ENCODE results near the gene RAP1A. TPM values are rescaled to one million over a fixed set of nuclear protein-coding genes. Genes with fewer than 3 reads are reported as not detected.
"Not testable (repeated sequence)": the region's sequence is repeated elsewhere in the genome, so short reads cannot be mapped to it uniquely, and the experiment has no call there.

RAP1A gene
- total RNA-seq, 1 experiment from 2014 or later = 55.3 TPM

- Histone ChIP-seq H4K20me1 (ENCODE audit: insufficient read depth, low read depth, low read length) (peaks cover 12% of the 10 kb centered on the region; the same call in 1 of the 2 replicates), H3K4me1 (ENCODE audit: low read length) (peaks cover 30% of the 10 kb centered on the region), H3K4me3 (ENCODE audit: low read length) (peak overlapping the region; percentile 67), H3K4me2 (ENCODE audit: low read depth, low read length, poor library complexity, severe bottlenecking) (peak overlapping the region; percentile 95), H3K9ac (ENCODE audit: low read length) (peak overlapping the region; percentile 74), H2AFZ (ENCODE audit: low read length) (no peak overlapping the region), H3K9me2 (replicated peaks; ENCODE audit: insufficient read depth, low read length) (no peaks in the 10 kb centered on the region), H3K36me3 (ENCODE audit: insufficient read depth, low read length) (no peaks in the 10 kb centered on the region), H3K27me3 (ENCODE audit: low read length) (no peaks in the 10 kb centered on the region), H3K79me2 (ENCODE audit: low read length) (no peaks in the 10 kb centered on the region), H3K9me3 (ENCODE audit: low read length) (no peaks in the 10 kb centered on the region), H3K27ac (ENCODE audit: low read length) (no peak overlapping the region)
- no peak for DNase-seq
These were observed 117.9 kb downstream of the RAP1A start for GRCh38 chr1:111737216-111738132.

DNA sequence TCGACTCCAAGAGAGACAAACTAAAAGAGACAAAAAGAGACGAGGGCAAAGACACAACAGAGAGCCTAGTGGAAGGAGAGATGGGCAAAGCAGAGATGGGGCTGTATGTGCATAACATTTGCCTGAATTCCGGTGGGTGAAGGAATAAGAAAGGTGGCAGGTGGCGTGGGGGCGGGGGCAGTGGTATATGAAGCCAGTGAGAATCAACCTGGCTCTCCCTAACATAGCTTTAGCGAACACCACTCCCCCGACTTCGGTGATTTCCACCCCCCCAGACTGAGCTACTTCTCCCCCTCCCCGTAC is 118.5 kb downstream of the RAP1A start:
- Histone ChIP-seq H3K4me1 (ENCODE audit: low read length) (peaks cover 30% of the 10 kb centered on the region), H3K9me3 (ENCODE audit: low read length) (no peaks in the 10 kb centered on the region), H2AFZ (ENCODE audit: low read length) (no peak overlapping the region), H3K27ac (ENCODE audit: low read length) (0 out of 2 replicates have a peak overlapping the region, but pooled peaks have one; percentile 63), H3K27me3 (ENCODE audit: low read length) (no peaks in the 10 kb centered on the region), H3K9me2 (replicated peaks; ENCODE audit: insufficient read depth, low read length) (no peaks in the 10 kb centered on the region), H3K9ac (ENCODE audit: low read length) (peak overlapping the region; percentile 74), H3K4me2 (ENCODE audit: low read depth, low read length, poor library complexity, severe bottlenecking) (peak overlapping the region; percentile 95), H3K79me2 (ENCODE audit: low read length) (no peaks in the 10 kb centered on the region), H3K4me3 (ENCODE audit: low read length) (peak overlapping the region; percentile 67), H3K36me3 (ENCODE audit: insufficient read depth, low read length) (no peaks in the 10 kb centered on the region), H4K20me1 (ENCODE audit: insufficient read depth, low read depth, low read length) (peaks cover 12% of the 10 kb centered on the region; the same call in 1 of the 2 replicates)
- DNase-seq = no peak

DNA sequence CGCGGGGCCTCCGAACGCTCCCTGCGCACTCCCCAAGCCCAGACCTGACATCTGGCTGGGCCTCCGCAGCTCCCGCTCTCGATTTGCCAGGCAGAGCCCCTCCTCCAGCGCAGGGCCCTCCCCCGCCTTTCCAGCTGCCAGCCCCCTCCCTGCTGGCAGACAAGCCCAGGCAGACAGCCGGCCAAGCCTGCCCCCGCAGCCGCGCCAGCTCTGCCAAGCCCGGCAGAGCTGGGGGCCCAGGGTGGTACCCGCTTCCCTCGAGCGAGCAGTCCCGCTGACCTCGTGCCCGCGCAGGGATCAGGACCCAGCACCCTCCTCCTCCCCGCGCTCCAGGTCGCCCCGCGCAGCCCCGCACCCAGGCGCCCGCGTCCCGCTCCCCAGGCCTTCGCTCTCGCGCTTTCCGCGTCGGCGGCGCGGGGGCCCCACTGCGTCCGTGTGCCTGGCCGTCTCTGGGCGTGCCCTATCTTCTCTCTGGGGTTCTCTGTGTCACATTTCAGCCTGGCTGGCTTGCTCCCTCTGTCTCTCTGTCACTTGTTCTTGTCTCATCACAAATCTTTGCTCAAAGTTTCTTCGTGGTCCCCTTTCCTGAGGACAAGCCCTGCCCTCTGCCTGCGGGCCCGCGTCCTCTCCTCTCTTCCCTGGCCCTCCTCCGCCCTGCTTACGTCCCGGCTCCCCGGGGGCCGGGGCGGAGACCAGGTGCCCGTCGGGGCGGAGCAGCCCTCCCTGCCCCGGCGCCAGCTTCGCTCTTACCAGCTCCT is 119.0 kb downstream of the RAP1A start:
- Histone ChIP-seq H3K9me3 (ENCODE audit: low read length) (no peaks in the 10 kb centered on the region), H3K79me2 (ENCODE audit: low read length) (no peaks in the 10 kb centered on the region), H3K9me2 (replicated peaks; ENCODE audit: insufficient read depth, low read length) (no peaks in the 10 kb centered on the region), H3K27me3 (ENCODE audit: low read length) (no peaks in the 10 kb centered on the region), H2AFZ (ENCODE audit: low read length) (peak overlapping the region; percentile 84), H3K4me1 (ENCODE audit: low read length) (peaks cover 30% of the 10 kb centered on the region), H3K27ac (ENCODE audit: low read length) (peak overlapping the region; percentile 63), H3K4me3 (ENCODE audit: low read length) (peak overlapping the region; percentile 67), H3K36me3 (ENCODE audit: insufficient read depth, low read length) (no peaks in the 10 kb centered on the region), H3K4me2 (ENCODE audit: low read depth, low read length, poor library complexity, severe bottlenecking) (peak overlapping the region; percentile 95), H3K9ac (ENCODE audit: low read length) (peak overlapping the region; percentile 74), H4K20me1 (ENCODE audit: insufficient read depth, low read depth, low read length) (peaks cover 12% of the 10 kb centered on the region; the same call in 1 of the 2 replicates)
- DNase-seq = peak; percentile 83

DNA sequence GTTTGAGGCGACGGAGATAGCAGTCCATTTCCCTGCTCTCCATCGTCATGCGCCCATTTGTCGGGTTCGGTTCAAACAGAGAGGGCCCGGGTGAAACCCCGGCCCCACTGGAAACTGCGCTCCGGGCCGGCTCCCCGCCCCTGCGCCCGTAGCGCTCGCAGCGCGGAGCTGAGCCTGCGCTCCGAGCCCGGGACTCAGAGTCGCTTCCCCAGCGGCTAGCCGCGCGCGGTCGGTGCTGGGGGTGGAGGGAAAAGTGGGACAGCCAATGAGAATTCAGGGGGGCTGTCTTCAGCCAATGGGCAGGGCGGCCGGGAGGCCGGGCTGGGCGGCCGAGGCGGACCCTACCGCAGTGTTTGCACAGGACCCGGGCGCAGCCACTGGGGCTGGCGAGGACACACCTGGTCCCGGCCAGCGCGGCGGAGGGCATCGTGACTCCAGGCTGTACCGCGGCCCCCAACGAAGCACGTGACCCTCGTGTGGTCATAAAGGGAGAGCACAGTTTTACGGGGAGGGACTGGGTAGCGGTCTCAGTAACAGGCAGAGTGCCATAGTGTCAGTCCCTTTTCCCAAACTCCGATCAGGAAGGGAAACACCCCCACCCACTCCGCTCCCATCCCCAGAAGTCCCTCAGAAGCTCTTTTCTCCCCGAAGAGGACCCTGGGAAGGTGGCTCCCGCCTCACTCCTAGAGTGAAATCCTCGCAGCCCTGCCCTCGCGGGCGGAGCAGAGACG is 119.8 kb downstream of the RAP1A start, which contains the start of gene INKA2:
Gene INKA2 (minus strand): TSS at position 202 of the 731 bp plus-strand sequence. CDS start 153 bp downstream, at position 49.
- H2AFZ ChIP-seq (ENCODE audit: low read length) = peak within 1 kb of the TSS; percentile 84
- no peaks in the 10 kb centered on the region for H3K79me2 ChIP-seq (ENCODE audit: low read length)
- H3K9ac ChIP-seq (ENCODE audit: low read length) = peak within 1 kb of the TSS; percentile 74
- H3K4me2 ChIP-seq (ENCODE audit: low read depth, low read length, poor library complexity, severe bottlenecking) = peak within 1 kb of the TSS; percentile 95
- no peaks in the 10 kb centered on the region for H3K9me2 ChIP-seq (replicated peaks; ENCODE audit: insufficient read depth, low read length)
- peaks cover 12% of the 10 kb centered on the region; the same call in 1 of the 2 replicates for H4K20me1 ChIP-seq (ENCODE audit: insufficient read depth, low read depth, low read length)
- no peaks in the 10 kb centered on the region for H3K9me3 ChIP-seq (ENCODE audit: low read length)
- no peaks in the 10 kb centered on the region for H3K36me3 ChIP-seq (ENCODE audit: insufficient read depth, low read length)
- peaks cover 30% of the 10 kb centered on the region for H3K4me1 ChIP-seq (ENCODE audit: low read length)
- peak within 1 kb of the TSS; percentile 67 for H3K4me3 ChIP-seq (ENCODE audit: low read length)
- peak; percentile 95 for DNase-seq
- H3K27ac ChIP-seq (ENCODE audit: low read length) = peak within 1 kb of the TSS; percentile 63
- H3K27me3 ChIP-seq (ENCODE audit: low read length) = no peaks in the 10 kb centered on the region

GRCh38 chr1:111739925-111740765 is 120.6 kb downstream of the RAP1A start:
- Histone ChIP-seq H3K27ac (ENCODE audit: low read length) (no peak overlapping the region), H3K9me2 (replicated peaks; ENCODE audit: insufficient read depth, low read length) (no peaks in the 10 kb centered on the region), H3K36me3 (ENCODE audit: insufficient read depth, low read length) (no peaks in the 10 kb centered on the region), H3K4me3 (ENCODE audit: low read length) (peak overlapping the region; percentile 67), H3K4me2 (ENCODE audit: low read depth, low read length, poor library complexity, severe bottlenecking) (peak overlapping the region; percentile 95), H3K9ac (ENCODE audit: low read length) (peak overlapping the region; percentile 74), H3K4me1 (ENCODE audit: low read length) (peaks cover 30% of the 10 kb centered on the region), H2AFZ (ENCODE audit: low read length) (peak overlapping the region; percentile 84), H3K79me2 (ENCODE audit: low read length) (no peaks in the 10 kb centered on the region), H3K27me3 (ENCODE audit: low read length) (no peaks in the 10 kb centered on the region), H3K9me3 (ENCODE audit: low read length) (no peaks in the 10 kb centered on the region), H4K20me1 (ENCODE audit: insufficient read depth, low read depth, low read length) (peaks cover 12% of the 10 kb centered on the region; the same call in 1 of the 2 replicates)
- no peak for DNase-seq

DNA sequence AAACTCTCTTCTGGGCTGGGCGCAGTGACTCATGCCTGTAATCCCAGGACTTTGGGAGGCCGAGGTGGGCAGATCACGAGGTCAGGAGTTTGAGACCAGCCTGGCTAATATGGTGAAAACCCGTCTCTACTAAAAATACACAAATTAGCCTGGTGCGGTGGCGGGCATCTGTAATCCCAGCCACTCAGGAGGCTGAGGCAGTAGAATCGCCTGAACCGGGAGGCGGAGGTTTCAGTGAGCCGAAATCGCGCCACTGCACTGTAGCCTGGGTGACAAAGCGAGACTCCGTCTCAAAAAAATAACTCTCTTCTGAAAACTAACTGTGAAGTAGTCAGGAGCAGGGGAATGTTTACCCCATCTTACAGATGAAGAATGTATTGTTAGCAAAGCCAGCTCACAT is 122.7 kb downstream of the RAP1A start:
- H3K36me3 ChIP-seq (ENCODE audit: insufficient read depth, low read length); DNase-seq; H3K4me2 ChIP-seq (ENCODE audit: low read depth, low read length, poor library complexity, severe bottlenecking); H3K27ac ChIP-seq (ENCODE audit: low read length); H3K9me2 ChIP-seq (replicated peaks; ENCODE audit: insufficient read depth, low read length); H3K9ac ChIP-seq (ENCODE audit: low read length); H3K9me3 ChIP-seq (ENCODE audit: low read length); H3K27me3 ChIP-seq (ENCODE audit: low read length); H3K4me3 ChIP-seq (ENCODE audit: low read length); H3K79me2 ChIP-seq (ENCODE audit: low read length); H4K20me1 ChIP-seq (ENCODE audit: insufficient read depth, low read depth, low read length); H2AFZ ChIP-seq (ENCODE audit: low read length): not testable (repeated sequence)
- peaks cover 21% of the 10 kb centered on the region for H3K4me1 ChIP-seq (ENCODE audit: low read length)

DNA sequence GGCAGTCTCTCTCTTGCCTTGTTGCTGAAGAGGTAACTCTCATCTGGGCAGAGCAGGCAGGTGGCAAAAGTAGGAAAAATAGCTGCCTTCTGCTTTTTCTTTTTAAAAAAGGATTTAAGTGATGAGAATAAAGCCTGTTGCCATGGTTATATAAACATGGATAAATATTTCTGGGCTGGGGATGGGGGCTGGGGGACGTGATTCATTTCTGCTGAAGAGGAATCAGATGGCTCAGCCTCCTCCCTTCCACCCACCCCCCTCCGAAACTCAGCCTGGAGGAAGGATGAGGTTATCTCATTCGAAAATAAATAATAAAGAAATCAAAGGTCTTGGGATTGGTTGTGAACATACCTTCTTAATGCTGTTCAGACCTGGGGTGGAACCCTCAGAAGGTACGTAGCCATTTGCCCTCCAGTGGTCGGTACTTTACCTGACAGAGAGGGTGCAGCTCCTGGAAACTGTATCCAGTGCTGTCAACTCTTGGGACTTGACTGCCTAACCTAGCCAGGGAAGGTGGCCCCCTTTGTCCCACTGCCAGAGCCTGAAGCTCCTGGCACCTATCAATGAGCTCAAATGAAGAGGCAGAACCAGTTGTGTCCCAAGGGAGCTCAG is 123.5 kb downstream of the RAP1A start:
- Histone ChIP-seq H3K9ac (ENCODE audit: low read length) (no peak overlapping the region), H3K27ac (ENCODE audit: low read length) (no peak overlapping the region), H3K4me2 (ENCODE audit: low read depth, low read length, poor library complexity, severe bottlenecking) (no peak overlapping the region), H3K9me3 (ENCODE audit: low read length) (no peaks in the 10 kb centered on the region), H3K4me3 (ENCODE audit: low read length) (no peak overlapping the region), H3K27me3 (ENCODE audit: low read length) (no peaks in the 10 kb centered on the region), H3K36me3 (ENCODE audit: insufficient read depth, low read length) (no peaks in the 10 kb centered on the region), H4K20me1 (ENCODE audit: insufficient read depth, low read depth, low read length) (no peaks in the 10 kb centered on the region), H3K4me1 (ENCODE audit: low read length) (peaks cover 14% of the 10 kb centered on the region), H3K9me2 (replicated peaks; ENCODE audit: insufficient read depth, low read length) (no peaks in the 10 kb centered on the region), H2AFZ (ENCODE audit: low read length) (no peak overlapping the region), H3K79me2 (ENCODE audit: low read length) (no peaks in the 10 kb centered on the region)
- DNase-seq = no peak

Data from Karpas-422 (cell line).